ENCODE data around the gene MYOZ3. TPM values are rescaled to one million over a fixed set of nuclear protein-coding genes. Genes with fewer than 3 reads are reported as not detected.

MYOZ3 gene
- total and polyA plus RNA-seq, 4 donors: 0.03 to 0.09 (median 0.04) TPM; not detected in 1

DNA sequence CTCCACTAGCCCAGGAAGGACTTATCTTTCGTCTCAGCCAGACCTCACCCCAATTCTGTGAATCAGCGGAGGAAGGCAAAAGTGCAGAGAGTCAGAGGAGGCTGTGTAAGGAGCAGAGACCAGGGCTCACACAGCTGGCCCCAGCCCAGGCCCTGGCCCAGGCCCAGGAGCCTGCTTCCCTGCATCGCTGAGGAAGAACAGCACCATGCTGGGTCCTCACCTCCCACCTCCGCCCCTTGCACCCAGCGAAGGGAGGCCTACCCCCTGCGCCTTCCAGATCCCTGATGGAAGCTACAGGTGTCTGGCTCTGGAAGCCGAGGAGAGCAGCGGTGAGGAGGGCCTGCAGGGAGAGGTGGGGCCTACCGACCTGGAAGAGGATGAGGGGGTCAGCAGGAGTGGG lies 42.9 kb upstream of the MYOZ3 start:
- H3K9ac ChIP-seq (ENCODE audit: low read depth in 1 of 2, low read length in 2 of 2): no peak overlapping the region
- H3K27ac ChIP-seq (ENCODE audit: low read depth in 1 of 2, low read length in 2 of 2): peak overlapping the region; percentile 17 to 28
- no peak overlapping the region for H3K4me3 ChIP-seq (ENCODE audit: low read depth in 1 of 3, low read length in 3 of 3)
- TF ChIP-seq MAX (IDR thresholded peaks at IDR 0.05) (no peak), YY1 (IDR thresholded peaks at IDR 0.05) (no peak), RAD21 (IDR thresholded peaks at IDR 0.05) (no peak), NR2F2 (IDR thresholded peaks at IDR 0.05) (peak; percentile 28), HNF4A (conservative IDR thresholded peaks at IDR 0.05) (no peak), TAF1 (conservative IDR thresholded peaks at IDR 0.05) (no peak), JUND (IDR thresholded peaks at IDR 0.05) (no peak)
- TF ChIP-seq, protein P1, sequence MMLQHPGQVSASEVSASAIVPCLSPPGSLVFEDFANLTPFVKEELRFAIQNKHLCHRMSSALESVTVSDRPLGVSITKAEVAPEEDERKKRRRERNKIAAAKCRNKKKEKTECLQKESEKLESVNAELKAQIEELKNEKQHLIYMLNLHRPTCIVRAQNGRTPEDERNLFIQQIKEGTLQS (IDR thresholded peaks at IDR 0.05): no peak
- H3K27me3 ChIP-seq (ENCODE audit: control insufficient read depth in 4 of 4, insufficient read depth in 4 of 4, low read length in 3 of 4): no peaks in the 10 kb centered on the region
- DNase-seq (ENCODE audit: low spot score): no peak
- H3K36me3 ChIP-seq (ENCODE audit: control insufficient read depth in 4 of 4, insufficient read depth in 3 of 4, low read depth in 1 of 4, low read length in 3 of 4): no peaks in the 10 kb centered on the region
- no peaks in the 10 kb centered on the region for H3K9me3 ChIP-seq (ENCODE audit: control insufficient read depth in 4 of 4, low read length in 3 of 4)
- H3K4me1 ChIP-seq (ENCODE audit: control insufficient read depth in 4 of 4, insufficient read depth in 4 of 4, low read length in 3 of 4): peaks cover 18 to 54% (median 49%) of the 10 kb centered on the region in 4 donors
- WGBS: 82% methylated on average over 9 of the region's 9 CpGs

DNA sequence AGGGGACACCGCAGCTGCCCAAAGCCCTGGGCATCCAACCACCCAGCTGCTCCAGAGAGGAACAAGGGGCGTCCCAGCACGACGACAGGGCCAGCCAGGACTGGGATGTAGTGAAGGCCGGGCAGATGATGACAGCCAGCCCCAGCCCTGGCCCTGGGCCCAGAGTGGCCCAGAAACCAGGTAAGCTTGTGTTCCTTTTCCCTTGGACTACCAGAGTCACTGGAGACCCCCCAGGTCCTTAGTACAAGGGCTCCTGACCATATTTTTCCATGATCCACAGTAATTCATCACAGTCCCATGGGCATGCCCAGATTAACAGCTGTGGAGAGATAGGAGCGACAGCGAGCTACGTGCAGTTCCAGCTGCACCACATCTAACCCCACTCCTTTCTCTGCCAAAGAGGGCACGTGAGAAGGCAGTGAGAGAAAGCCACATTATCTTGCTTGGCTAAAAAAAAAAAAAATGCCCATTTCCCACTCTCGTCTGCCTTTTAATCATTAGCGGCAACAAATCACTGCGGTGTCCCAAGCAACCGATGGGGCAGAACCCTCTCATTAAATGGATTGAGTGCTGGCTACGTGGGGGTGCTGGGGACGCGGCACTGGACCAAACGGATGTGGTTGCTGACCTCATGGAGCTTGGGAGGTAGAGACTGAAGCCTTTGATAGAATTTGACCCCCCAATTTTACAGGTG lies 42.3 kb upstream of the MYOZ3 start:
- no peak overlapping the region for H3K4me3 ChIP-seq (ENCODE audit: low read depth in 1 of 3, low read length in 3 of 3)
- TF ChIP-seq GABPA (IDR thresholded peaks at IDR 0.05 in 1 of 2, conservative IDR thresholded peaks at IDR 0.05 in 1 of 2): no peak
- TF ChIP-seq SP1 (IDR thresholded peaks at IDR 0.05): no peak
- TF ChIP-seq TAF1 (conservative IDR thresholded peaks at IDR 0.05): no peak
- TF ChIP-seq NR2F2 (IDR thresholded peaks at IDR 0.05): no peak
- TF ChIP-seq, protein P2, sequence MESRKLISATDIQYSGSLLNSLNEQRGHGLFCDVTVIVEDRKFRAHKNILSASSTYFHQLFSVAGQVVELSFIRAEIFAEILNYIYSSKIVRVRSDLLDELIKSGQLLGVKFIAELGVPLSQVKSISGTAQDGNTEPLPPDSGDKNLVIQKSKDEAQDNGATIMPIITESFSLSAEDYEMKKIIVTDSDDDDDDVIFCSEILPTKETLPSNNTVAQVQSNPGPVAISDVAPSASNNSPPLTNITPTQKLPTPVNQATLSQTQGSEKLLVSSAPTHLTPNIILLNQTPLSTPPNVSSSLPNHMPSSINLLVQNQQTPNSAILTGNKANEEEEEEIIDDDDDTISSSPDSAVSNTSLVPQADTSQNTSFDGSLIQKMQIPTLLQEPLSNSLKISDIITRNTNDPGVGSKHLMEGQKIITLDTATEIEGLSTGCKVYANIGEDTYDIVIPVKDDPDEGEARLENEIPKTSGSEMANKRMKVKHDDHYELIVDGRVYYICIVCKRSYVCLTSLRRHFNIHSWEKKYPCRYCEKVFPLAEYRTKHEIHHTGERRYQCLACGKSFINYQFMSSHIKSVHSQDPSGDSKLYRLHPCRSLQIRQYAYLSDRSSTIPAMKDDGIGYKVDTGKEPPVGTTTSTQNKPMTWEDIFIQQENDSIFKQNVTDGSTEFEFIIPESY (IDR thresholded peaks at IDR 0.05): no peak
- no peak for TF ChIP-seq EGR1 (IDR thresholded peaks at IDR 0.05; ENCODE audit: low read depth in 2 of 2)
- TF ChIP-seq RAD21 (IDR thresholded peaks at IDR 0.05): no peak
- TF ChIP-seq FOXA1 (IDR thresholded peaks at IDR 0.05): no peak
- no peak for TF ChIP-seq RXRA (IDR thresholded peaks at IDR 0.05)
- TF ChIP-seq, protein P3, sequence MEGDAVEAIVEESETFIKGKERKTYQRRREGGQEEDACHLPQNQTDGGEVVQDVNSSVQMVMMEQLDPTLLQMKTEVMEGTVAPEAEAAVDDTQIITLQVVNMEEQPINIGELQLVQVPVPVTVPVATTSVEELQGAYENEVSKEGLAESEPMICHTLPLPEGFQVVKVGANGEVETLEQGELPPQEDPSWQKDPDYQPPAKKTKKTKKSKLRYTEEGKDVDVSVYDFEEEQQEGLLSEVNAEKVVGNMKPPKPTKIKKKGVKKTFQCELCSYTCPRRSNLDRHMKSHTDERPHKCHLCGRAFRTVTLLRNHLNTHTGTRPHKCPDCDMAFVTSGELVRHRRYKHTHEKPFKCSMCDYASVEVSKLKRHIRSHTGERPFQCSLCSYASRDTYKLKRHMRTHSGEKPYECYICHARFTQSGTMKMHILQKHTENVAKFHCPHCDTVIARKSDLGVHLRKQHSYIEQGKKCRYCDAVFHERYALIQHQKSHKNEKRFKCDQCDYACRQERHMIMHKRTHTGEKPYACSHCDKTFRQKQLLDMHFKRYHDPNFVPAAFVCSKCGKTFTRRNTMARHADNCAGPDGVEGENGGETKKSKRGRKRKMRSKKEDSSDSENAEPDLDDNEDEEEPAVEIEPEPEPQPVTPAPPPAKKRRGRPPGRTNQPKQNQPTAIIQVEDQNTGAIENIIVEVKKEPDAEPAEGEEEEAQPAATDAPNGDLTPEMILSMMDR (IDR thresholded peaks at IDR 0.05; ENCODE audit: low read depth, low read length, missing input control): no peak
- no peak for TF ChIP-seq JUND (IDR thresholded peaks at IDR 0.05)
- no peak for TF ChIP-seq REST (IDR thresholded peaks at IDR 0.05)
- TF ChIP-seq, protein P1 (IDR thresholded peaks at IDR 0.05): no peak
- H3K27ac ChIP-seq (ENCODE audit: low read depth in 1 of 2, low read length in 2 of 2): peak overlapping the region; percentile 17 to 38
- H3K9me3 ChIP-seq (ENCODE audit: control insufficient read depth in 4 of 4, low read length in 3 of 4): no peaks in the 10 kb centered on the region
- H3K36me3 ChIP-seq (ENCODE audit: control insufficient read depth in 4 of 4, insufficient read depth in 3 of 4, low read depth in 1 of 4, low read length in 3 of 4): no peaks in the 10 kb centered on the region
- DNase-seq (ENCODE audit: low spot score): no peak
- no peak overlapping the region for H3K9ac ChIP-seq (ENCODE audit: low read depth in 1 of 2, low read length in 2 of 2)
- H3K27me3 ChIP-seq (ENCODE audit: control insufficient read depth in 4 of 4, insufficient read depth in 4 of 4, low read length in 3 of 4): no peaks in the 10 kb centered on the region
- H3K4me1 ChIP-seq (ENCODE audit: control insufficient read depth in 4 of 4, insufficient read depth in 4 of 4, low read length in 3 of 4): peaks cover 13 to 49% (median 44%) of the 10 kb centered on the region in 4 donors
- 75% methylated on average over 17 of the region's 17 CpGs for WGBS

Measured in liver (tissue), 9 donors.